ENCODE measurements around the gene ANGEL2.

GRCh38 chr1:213014642-213015041 lies 1.0 kb downstream of the ANGEL2 start:
- TF ChIP-seq ZNF274 (IDR thresholded peaks at IDR 0.05; ENCODE audit: low read depth, low read length): no peak
- TF ChIP-seq YY1 (IDR thresholded peaks at IDR 0.05; ENCODE audit: insufficient read depth, insufficient read length): no peak
